ENCODE data around the gene POLL.

The POLL gene

DNA sequence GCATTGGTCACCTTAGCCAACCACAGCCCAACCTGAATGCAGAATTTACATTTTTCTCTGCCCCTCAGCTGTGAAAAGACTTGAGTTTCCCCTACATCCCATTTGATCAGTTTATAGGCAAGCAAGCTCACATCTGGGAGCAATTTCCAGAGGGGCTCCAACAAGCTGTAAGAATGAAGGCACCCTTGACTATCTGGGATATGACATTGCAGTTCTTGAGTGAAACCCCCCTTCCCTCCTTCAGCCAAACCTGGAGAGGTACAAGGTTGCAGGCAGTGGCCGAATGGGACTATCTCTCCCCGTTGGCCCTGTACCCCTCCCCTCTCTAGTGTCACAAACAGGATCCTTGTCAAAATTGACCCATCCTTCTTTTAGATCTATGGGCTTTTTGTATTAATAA, 30.5 kb downstream of the POLL start:
- Histone ChIP-seq H3K9me2 (replicated peaks; ENCODE audit: insufficient read depth, low read length) (no peaks in the 10 kb centered on the region), H3K79me2 (ENCODE audit: insufficient read depth, low read length) (no peaks in the 10 kb centered on the region), H3K27me3 (ENCODE audit: low read length) (no peaks in the 10 kb centered on the region), H3F3A (ENCODE audit: insufficient read depth) (no peaks in the 10 kb centered on the region), H4K20me1 (ENCODE audit: low read depth, low read length) (no peaks in the 10 kb centered on the region), H3K9me3 (ENCODE audit: insufficient read depth, low read length) (no peaks in the 10 kb centered on the region), H2AFZ (ENCODE audit: low read depth, low read length, severe bottlenecking) (no peak overlapping the region), H3K4me2 (ENCODE audit: low read depth, low read length, poor library complexity, severe bottlenecking) (no peak overlapping the region), H3K27ac (ENCODE audit: low read depth, low read length) (no peak overlapping the region), H3K36me3 (ENCODE audit: low read length) (no peaks in the 10 kb centered on the region), H3K4me3 (ENCODE audit: insufficient read depth, low read length, poor library complexity, severe bottlenecking) (no peak overlapping the region), H3K9ac (ENCODE audit: low read length) (no peak overlapping the region)
- no peak for TF ChIP-seq CTCF (IDR thresholded peaks at IDR 0.05; ENCODE audit: insufficient read depth, low read length, poor library complexity, severe bottlenecking)

DNA sequence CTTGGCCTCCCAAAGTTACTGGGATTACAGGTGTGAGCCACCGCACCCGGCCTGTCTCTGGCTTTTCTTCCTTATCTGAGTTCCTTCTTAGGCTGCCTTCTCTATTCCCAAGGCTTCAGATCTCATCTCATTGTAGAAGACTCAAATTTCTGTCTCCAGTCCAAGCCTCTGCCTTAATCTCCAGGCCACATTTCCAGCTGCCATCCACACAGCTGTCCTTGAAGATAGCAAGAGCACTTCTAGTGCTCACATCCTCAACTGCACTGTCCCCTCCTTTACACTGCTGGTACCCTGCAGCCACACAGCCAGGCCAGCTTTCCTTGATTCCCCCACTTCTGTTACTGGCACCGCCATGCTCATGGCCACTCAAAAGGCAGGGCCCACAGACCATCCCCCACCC, 35.6 kb downstream of the POLL start:
- Histone ChIP-seq H3K9me3 (ENCODE audit: insufficient read depth, low read length) (no peaks in the 10 kb centered on the region), H3K79me2 (ENCODE audit: insufficient read depth, low read length) (no peaks in the 10 kb centered on the region), H3F3A (ENCODE audit: insufficient read depth) (no peaks in the 10 kb centered on the region), H3K9me2 (replicated peaks; ENCODE audit: insufficient read depth, low read length) (no peaks in the 10 kb centered on the region), H3K27ac (ENCODE audit: low read depth, low read length) (no peak overlapping the region), H3K27me3 (ENCODE audit: low read length) (no peaks in the 10 kb centered on the region), H3K4me2 (ENCODE audit: low read depth, low read length, poor library complexity, severe bottlenecking) (no peak overlapping the region), H2AFZ (ENCODE audit: low read depth, low read length, severe bottlenecking) (no peak overlapping the region), H4K20me1 (ENCODE audit: low read depth, low read length) (no peaks in the 10 kb centered on the region), H3K36me3 (ENCODE audit: low read length) (no peaks in the 10 kb centered on the region), H3K4me3 (ENCODE audit: insufficient read depth, low read length, poor library complexity, severe bottlenecking) (no peak overlapping the region), H3K9ac (ENCODE audit: low read length) (no peak overlapping the region)
- TF ChIP-seq CTCF (IDR thresholded peaks at IDR 0.05; ENCODE audit: insufficient read depth, low read length, poor library complexity, severe bottlenecking) (no peak), EZH2phosphoT487 (conservative IDR thresholded peaks at IDR 0.05; ENCODE audit: low read length) (no peak)

GRCh38 chr10:101550965-101551364, 37.1 kb downstream of the POLL start:
- Histone ChIP-seq H2AFZ (ENCODE audit: low read depth, low read length, severe bottlenecking) (no peak overlapping the region), H3K27me3 (ENCODE audit: low read length) (no peaks in the 10 kb centered on the region), H3K4me2 (ENCODE audit: low read depth, low read length, poor library complexity, severe bottlenecking) (no peak overlapping the region), H3K9ac (ENCODE audit: low read length) (no peak overlapping the region), H3K36me3 (ENCODE audit: low read length) (no peaks in the 10 kb centered on the region), H3K27ac (ENCODE audit: low read depth, low read length) (no peak overlapping the region), H3K9me3 (ENCODE audit: insufficient read depth, low read length) (no peaks in the 10 kb centered on the region), H4K20me1 (ENCODE audit: low read depth, low read length) (no peaks in the 10 kb centered on the region), H3K9me2 (replicated peaks; ENCODE audit: insufficient read depth, low read length) (no peaks in the 10 kb centered on the region), H3K79me2 (ENCODE audit: insufficient read depth, low read length) (no peaks in the 10 kb centered on the region), H3K4me3 (ENCODE audit: insufficient read depth, low read length, poor library complexity, severe bottlenecking) (no peak overlapping the region), H3F3A (ENCODE audit: insufficient read depth) (no peaks in the 10 kb centered on the region)
- TF ChIP-seq CTCF (IDR thresholded peaks at IDR 0.05; ENCODE audit: insufficient read depth, low read length, poor library complexity, severe bottlenecking) (no peak), EZH2phosphoT487 (conservative IDR thresholded peaks at IDR 0.05; ENCODE audit: low read length) (no peak)

DNA sequence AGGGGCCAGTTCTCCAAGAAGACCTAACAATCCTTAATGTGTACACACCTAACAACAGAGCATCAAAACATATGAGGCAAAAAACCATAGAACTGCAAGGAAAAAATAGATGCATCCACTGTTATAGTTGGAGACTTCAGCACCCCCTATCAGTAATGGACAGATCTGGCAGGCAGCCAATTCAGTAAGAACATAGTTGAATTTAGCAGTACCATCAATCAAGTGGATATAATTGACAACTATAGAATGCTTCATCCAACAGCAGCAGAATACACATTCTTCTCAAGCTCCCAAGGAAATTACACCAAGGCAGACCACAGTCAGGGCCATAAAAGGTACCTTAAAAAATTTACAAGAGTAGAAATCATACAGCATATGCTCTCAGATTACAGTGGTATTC, 42.2 kb downstream of the POLL start:
- no peaks in the 10 kb centered on the region for H3K9me3 ChIP-seq (ENCODE audit: insufficient read depth, low read length)
- no peaks in the 10 kb centered on the region for H3K9me2 ChIP-seq (replicated peaks; ENCODE audit: insufficient read depth, low read length)
- no peak overlapping the region for H3K9ac ChIP-seq (ENCODE audit: low read length)
- no peak overlapping the region for H3K27ac ChIP-seq (ENCODE audit: low read depth, low read length)
- H3F3A ChIP-seq (ENCODE audit: insufficient read depth): no peaks in the 10 kb centered on the region
- no peaks in the 10 kb centered on the region for H4K20me1 ChIP-seq (ENCODE audit: low read depth, low read length)
- H3K27me3 ChIP-seq (ENCODE audit: low read length): no peaks in the 10 kb centered on the region
- no peaks in the 10 kb centered on the region for H3K79me2 ChIP-seq (ENCODE audit: insufficient read depth, low read length)
- no peaks in the 10 kb centered on the region for H3K36me3 ChIP-seq (ENCODE audit: low read length)
- no peak overlapping the region for H3K4me2 ChIP-seq (ENCODE audit: low read depth, low read length, poor library complexity, severe bottlenecking)
- TF ChIP-seq CTCF (IDR thresholded peaks at IDR 0.05; ENCODE audit: insufficient read depth, low read length, poor library complexity, severe bottlenecking) (no peak), EZH2phosphoT487 (conservative IDR thresholded peaks at IDR 0.05; ENCODE audit: low read length) (no peak)
- no peak overlapping the region for H3K4me3 ChIP-seq (ENCODE audit: insufficient read depth, low read length, poor library complexity, severe bottlenecking)
- H2AFZ ChIP-seq (ENCODE audit: low read depth, low read length, severe bottlenecking): no peak overlapping the region

Measured in SU-DHL-6 (cell line).